GM21786 (cell line): ENCODE data around the gene PSMD5.

ENCODE experiments used
- ATAC-seq: cut with Tn5 transposase; IDR thresholded peaks from one replicate; pipeline ENCODE4 v1.9.1; 2021; ENCODE audit not compliant: unreplicated experiment

The PSMD5 gene

GRCh38 chr9:120855827-120856670, 13.3 kb upstream of the PSMD5 start:
- no peak for ATAC-seq

GRCh38 chr9:120854596-120855327, 12.0 kb upstream of the PSMD5 start:
- ATAC-seq = no peak

- no peak for ATAC-seq
Measured at GRCh38 chr9:120853198-120853597, 10.5 kb upstream of the PSMD5 start.

GRCh38 chr9:120852240-120853010, 9.7 kb upstream of the PSMD5 start:
- no peak for ATAC-seq

- no peak for ATAC-seq
Measured at GRCh38 chr9:120851449-120851848, 8.7 kb upstream of the PSMD5 start.

- no peak for ATAC-seq
Measured at GRCh38 chr9:120850315-120850714, 7.6 kb upstream of the PSMD5 start.

GRCh38 chr9:120846906-120847305, 4.2 kb upstream of the PSMD5 start:
- ATAC-seq = no peak

- ATAC-seq = no peak
Measured at GRCh38 chr9:120846251-120846889, 3.6 kb upstream of the PSMD5 start.

- no peak for ATAC-seq
Measured at GRCh38 chr9:120845255-120845654, 2.5 kb upstream of the PSMD5 start.

GRCh38 chr9:120841930-120842684, 615 bp downstream of the PSMD5 start:
- ATAC-seq = no peak

GRCh38 chr9:120839146-120839545, 3.6 kb downstream of the PSMD5 start:
- ATAC-seq = no peak

GRCh38 chr9:120837921-120838320, 4.8 kb downstream of the PSMD5 start:
- no peak for ATAC-seq

GRCh38 chr9:120833325-120833724, 9.4 kb downstream of the PSMD5 start:
- no peak for ATAC-seq

GRCh38 chr9:120832807-120833206, 9.9 kb downstream of the PSMD5 start:
- ATAC-seq = no peak

- ATAC-seq = no peak
Measured at GRCh38 chr9:120830865-120831264, 11.9 kb downstream of the PSMD5 start.

- no peak for ATAC-seq
Measured at GRCh38 chr9:120830151-120830550, 12.6 kb downstream of the PSMD5 start.

GRCh38 chr9:120829650-120830049, 13.1 kb downstream of the PSMD5 start:
- no peak for ATAC-seq

GRCh38 chr9:120820095-120820494, 22.6 kb downstream of the PSMD5 start:
- ATAC-seq = no peak

GRCh38 chr9:120818595-120818994, 24.1 kb downstream of the PSMD5 start:
- no peak for ATAC-seq

- ATAC-seq = no peak
Measured at GRCh38 chr9:120815075-120815474, 27.6 kb downstream of the PSMD5 start.
